AG04449 (cell line): ENCODE measurements around the gene NBEA.
"Not testable (repeated sequence)": the region's sequence is repeated elsewhere in the genome, so short reads cannot be mapped to it uniquely, and the experiment has no call there.

Source experiments
- CTCF ChIA-PET: fragments of 350-600 bp; formaldehyde crosslinking; extraction: SDS; loops from one replicate; lab custom pipeline; 2021; ENCODE audit warnings: antibody characterized with exemption; lab: Yijun Ruan, JAX
- POLR2A ChIA-PET: fragments of 400-600, 350-600 bp; formaldehyde crosslinking; extraction: SDS; loops from one replicate; lab custom pipeline; 2020; ENCODE audit warnings: antibody characterized with exemption, inconsistent platforms; lab: Yijun Ruan, JAX
- DNase-seq: peaks from one replicate; pipeline ENCODE4 v3.0.0-alpha.2; 2010; ENCODE audit warnings: low read depth, low spot score
- H3K4me3 ChIP-seq: 2 replicates; pipeline ENCODE4 v1.5.1; 2011; ENCODE audit warnings: low read depth, mild to moderate bottlenecking, control low read depth, low read length
- TF ChIP-seq, protein P1 (sequence below): IDR thresholded peaks from one replicate; pipeline ENCODE4 v1.5.1; 2011; ENCODE audit warnings: mild to moderate bottlenecking, moderate library complexity, low read length, control low read depth, inconsistent platforms; ENCODE audit not compliant: insufficient read depth; ENCODE audit errors: missing control alignments

NBEA gene

GRCh38 chr13:35389535-35389934, 447.5 kb downstream of the NBEA start:
- no peak overlapping the region for H3K4me3 ChIP-seq
- ChIA-PET POLR2A (interaction anchor here (0.7 kb wide), 1 partner anchor 26 kb away, joined by 3 read pairs; no protein-coding TSS in a partner anchor), CTCF (no interaction called here)
- no peak for DNase-seq
- TF ChIP-seq, protein P1, sequence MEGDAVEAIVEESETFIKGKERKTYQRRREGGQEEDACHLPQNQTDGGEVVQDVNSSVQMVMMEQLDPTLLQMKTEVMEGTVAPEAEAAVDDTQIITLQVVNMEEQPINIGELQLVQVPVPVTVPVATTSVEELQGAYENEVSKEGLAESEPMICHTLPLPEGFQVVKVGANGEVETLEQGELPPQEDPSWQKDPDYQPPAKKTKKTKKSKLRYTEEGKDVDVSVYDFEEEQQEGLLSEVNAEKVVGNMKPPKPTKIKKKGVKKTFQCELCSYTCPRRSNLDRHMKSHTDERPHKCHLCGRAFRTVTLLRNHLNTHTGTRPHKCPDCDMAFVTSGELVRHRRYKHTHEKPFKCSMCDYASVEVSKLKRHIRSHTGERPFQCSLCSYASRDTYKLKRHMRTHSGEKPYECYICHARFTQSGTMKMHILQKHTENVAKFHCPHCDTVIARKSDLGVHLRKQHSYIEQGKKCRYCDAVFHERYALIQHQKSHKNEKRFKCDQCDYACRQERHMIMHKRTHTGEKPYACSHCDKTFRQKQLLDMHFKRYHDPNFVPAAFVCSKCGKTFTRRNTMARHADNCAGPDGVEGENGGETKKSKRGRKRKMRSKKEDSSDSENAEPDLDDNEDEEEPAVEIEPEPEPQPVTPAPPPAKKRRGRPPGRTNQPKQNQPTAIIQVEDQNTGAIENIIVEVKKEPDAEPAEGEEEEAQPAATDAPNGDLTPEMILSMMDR, result no peak

- POLR2A ChIA-PET, result no interaction called here
- TF ChIP-seq, protein P1, result no peak
Measured at GRCh38 chr13:35392768-35393167, 450.7 kb downstream of the NBEA start.

GRCh38 chr13:35393886-35394285, 451.8 kb downstream of the NBEA start:
- CTCF ChIA-PET, result no interaction called here
- H3K4me3 ChIP-seq, result no peak overlapping the region
- DNase-seq, result no peak
- TF ChIP-seq, protein P1, result no peak
- POLR2A ChIA-PET, result no interaction called here

More at GRCh38 chr13:35392768-35393167, 450.7 kb downstream of the NBEA start:
- no peak overlapping the region for H3K4me3 ChIP-seq
- DNase-seq, result no peak
- CTCF ChIA-PET, result no interaction called here

GRCh38 chr13:35408285-35408684, 466.2 kb downstream of the NBEA start:
- CTCF ChIA-PET, H3K4me3 ChIP-seq, DNase-seq, POLR2A ChIA-PET: not testable (repeated sequence)

- POLR2A ChIA-PET, result no interaction called here
- CTCF ChIA-PET, result no interaction called here
- DNase-seq, result no peak
- TF ChIP-seq, protein P1, result no peak
- H3K4me3 ChIP-seq, result no peak overlapping the region
Measured at GRCh38 chr13:35411059-35411744, 469.1 kb downstream of the NBEA start.

- H3K4me3 ChIP-seq, result no peak overlapping the region
- ChIA-PET CTCF (no interaction called here), POLR2A (no interaction called here)
- no peak for DNase-seq
- TF ChIP-seq, protein P1, result no peak
Measured at GRCh38 chr13:35448465-35448864, 506.4 kb downstream of the NBEA start.

DNA sequence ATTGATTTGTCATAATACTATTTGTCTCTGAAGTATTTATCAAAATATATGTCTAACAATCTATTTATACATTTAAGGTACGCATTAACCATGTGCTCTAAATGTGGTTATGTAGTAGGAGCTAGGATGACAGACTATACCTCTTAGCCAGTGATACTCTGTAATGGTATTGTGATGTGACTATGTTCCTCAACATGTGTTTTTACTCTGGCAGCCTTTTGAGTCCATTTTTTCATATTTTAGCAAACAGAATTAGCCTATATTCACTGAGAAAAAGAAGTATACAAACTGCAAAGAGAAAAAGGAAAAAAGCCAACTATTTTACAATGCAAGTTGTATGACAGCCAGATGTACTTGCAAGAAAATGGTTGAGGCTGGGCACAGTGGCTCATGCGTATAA, 507.8 kb downstream of the NBEA start:
- CTCF ChIA-PET, result no interaction called here

More for the DNA sequence above, 507.8 kb downstream of the NBEA start:
- POLR2A ChIA-PET, result no interaction called here
- TF ChIP-seq, protein P1, result no peak
- no peak overlapping the region for H3K4me3 ChIP-seq
- DNase-seq, result no peak
